Activated CD4-positive, alpha-beta memory T cell treated with anti-CD3 and anti-CD28 coated beads, Interleukin-2, amount 10 ng/mL, durations not matched to agents 7 days and 5 days (primary cell): Measurements from ENCODE around the gene DBT. TPM values are rescaled to one million over a fixed set of nuclear protein-coding genes. Genes with fewer than 3 reads are reported as not detected.
"Not testable (repeated sequence)": the region's sequence is repeated elsewhere in the genome, so short reads cannot be mapped to it uniquely, and the experiment has no call there.

Experiments used
- CTCF ChIA-PET: fragments of 350-600 bp; sonication (Branson Sonifier 250); formaldehyde crosslinking; loops from one replicate; lab custom pipeline; 2021; ENCODE audit warnings: antibody characterized with exemption, inconsistent platforms; lab: Charles Lee
- POLR2A ChIA-PET: fragments of 350-600 bp; sonication (Branson Sonifier 250); formaldehyde crosslinking; loops from one replicate; lab custom pipeline; 2021; ENCODE audit warnings: antibody characterized with exemption; lab: Charles Lee
- DNase-seq: peaks from one replicate; pipeline ENCODE4 v3.0.0-alpha.2; 2020
- H3K27ac Mint-ChIP-seq: one replicate; pipeline ENCODE4 v1.8.0; 2021; ENCODE audit warnings: mild to moderate bottlenecking, mixed read lengths
- H3K27me3 Mint-ChIP-seq: one replicate; pipeline ENCODE4 v1.8.0; 2021; ENCODE audit warnings: mixed read lengths
- H3K36me3 Mint-ChIP-seq: one replicate; pipeline ENCODE4 v1.8.0; 2021; ENCODE audit warnings: low read depth, mixed read lengths
- H3K4me1 Mint-ChIP-seq: one replicate; pipeline ENCODE4 v1.8.0; 2021; ENCODE audit warnings: mixed read lengths
- H3K4me3 Mint-ChIP-seq: one replicate; pipeline ENCODE4 v1.8.0; 2021; ENCODE audit warnings: mild to moderate bottlenecking, mixed read lengths
- H3K9me3 Mint-ChIP-seq: one replicate; pipeline ENCODE4 v1.8.0; 2021; ENCODE audit warnings: mixed read lengths
- total RNA-seq, 2 experiments: library from RNA; stranded (reverse); gene quantifications; one replicate each; pipeline ENCODE4 v1.2.3, GENCODE V29; 2021

DBT gene
- total RNA-seq, 2 experiments from 2014 or later, result 12.1 to 12.9 TPM

DNA sequence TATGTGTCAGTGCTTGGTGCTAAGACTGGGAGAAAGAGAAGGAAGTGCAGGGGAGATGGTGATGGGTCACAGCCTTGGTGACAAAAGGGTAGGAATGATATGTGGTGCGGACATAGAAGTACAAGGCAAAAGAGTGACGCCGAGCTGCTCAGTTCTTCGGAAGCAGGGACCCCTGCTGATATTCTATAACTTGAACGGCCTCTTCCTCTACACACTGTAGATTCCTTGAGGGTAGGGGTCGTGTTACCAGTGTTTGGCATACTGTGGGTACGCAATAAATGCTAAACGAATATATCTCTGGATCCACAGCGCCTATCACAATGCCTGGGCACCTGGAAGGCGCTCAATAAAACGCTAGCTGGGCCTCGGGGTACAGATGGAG is 488 bp downstream of the DBT start:
- H3K4me3 Mint-ChIP-seq, result no peak overlapping the region
- POLR2A ChIA-PET, result interaction anchor here (0.9 to 5.3 kb wide), 9 partner anchors 11 to 212 kb away, joined by 3 to 96 read pairs (median 5); partner anchors contain the start of genes CDC14A, RTCA, SASS6 and TRMT13
- H3K27ac Mint-ChIP-seq, result no peak overlapping the region
- H3K27me3 Mint-ChIP-seq, result no peaks in the 10 kb centered on the region
- H3K36me3 Mint-ChIP-seq, result peaks cover 5% of the 10 kb centered on the region
- CTCF ChIA-PET, result interaction anchor here (1.2 to 1.8 kb wide), 4 partner anchors 16 to 210 kb away, joined by 3 to 7 read pairs (median 6); partner anchors contain the start of gene RTCA
- H3K9me3 Mint-ChIP-seq, result no peaks in the 10 kb centered on the region
- peaks cover 16% of the 10 kb centered on the region for H3K4me1 Mint-ChIP-seq
- no peak for DNase-seq

DNA sequence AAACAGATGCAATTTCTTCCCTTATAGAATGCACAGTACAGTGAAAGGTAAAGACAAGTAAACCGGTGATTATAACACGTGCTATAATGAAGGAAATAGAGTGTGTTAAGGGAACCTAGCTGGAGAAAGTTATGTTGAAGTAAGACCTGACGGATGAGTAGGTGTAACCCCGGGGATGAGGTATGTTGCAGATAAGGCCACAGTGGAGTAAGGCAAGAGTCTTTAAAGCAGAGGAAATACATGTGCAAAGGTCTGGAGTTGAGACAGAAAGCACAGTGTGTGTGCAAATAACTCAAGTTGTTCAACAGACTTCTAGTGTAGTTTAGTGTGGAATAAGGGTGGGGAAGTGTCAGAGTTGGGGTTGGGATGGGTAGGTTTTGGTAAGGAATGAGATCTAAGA is 2.9 kb downstream of the DBT start:
- POLR2A ChIA-PET, result no interaction called here
- Mint-ChIP-seq H3K27ac (no peak overlapping the region), H3K4me1 (peaks cover 19% of the 10 kb centered on the region), H3K36me3 (peaks cover 12% of the 10 kb centered on the region), H3K9me3 (no peaks in the 10 kb centered on the region), H3K27me3 (no peaks in the 10 kb centered on the region), H3K4me3 (no peak overlapping the region)
- DNase-seq, result no peak
- CTCF ChIA-PET, result no interaction called here

DNA sequence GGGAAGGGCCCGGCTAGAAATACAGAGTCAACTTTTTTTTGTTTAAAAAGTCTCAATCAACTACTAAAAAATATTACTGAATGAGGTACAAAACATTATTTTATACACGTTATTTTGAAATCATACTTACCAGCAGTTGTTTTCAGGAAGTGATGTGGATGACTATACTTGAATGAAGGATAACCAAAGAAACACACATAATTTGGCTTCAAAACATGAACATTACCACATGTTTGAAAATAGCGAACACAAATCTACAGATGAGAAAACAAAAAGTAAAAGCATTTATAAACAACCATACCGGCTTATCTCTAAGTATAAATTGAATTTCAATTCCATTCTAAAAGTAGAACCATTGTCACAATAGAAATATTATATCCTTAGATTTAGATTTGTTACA is 9.0 kb downstream of the DBT start:
- Mint-ChIP-seq H3K4me1 (peaks cover 7% of the 10 kb centered on the region), H3K27ac (no peak overlapping the region), H3K4me3 (no peak overlapping the region), H3K36me3 (peaks cover 29% of the 10 kb centered on the region), H3K9me3 (no peaks in the 10 kb centered on the region), H3K27me3 (no peaks in the 10 kb centered on the region)
- CTCF ChIA-PET, result no interaction called here
- POLR2A ChIA-PET, result no interaction called here
- no peak for DNase-seq

DNA sequence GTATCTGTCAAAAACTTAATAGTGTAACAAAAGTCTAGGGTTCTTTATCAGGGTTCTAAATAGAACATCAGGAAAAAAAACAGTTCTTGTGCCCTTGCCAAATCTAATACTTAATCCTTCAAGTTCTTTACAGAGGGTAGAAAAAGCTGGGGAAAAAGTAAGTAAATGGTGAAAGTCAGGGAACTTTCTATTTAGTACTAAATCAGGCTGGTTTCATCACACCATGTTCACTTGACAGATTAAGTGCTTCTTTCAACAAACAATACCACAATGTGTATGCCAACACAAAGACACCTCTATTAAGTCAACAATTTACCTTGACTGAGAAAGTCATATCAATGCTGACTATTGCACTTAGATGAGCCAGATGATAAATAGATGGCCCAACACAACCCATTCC is 9.7 kb downstream of the DBT start:
- Mint-ChIP-seq H3K27me3 (no peaks in the 10 kb centered on the region), H3K4me3 (no peak overlapping the region), H3K9me3 (no peaks in the 10 kb centered on the region), H3K36me3 (peaks cover 29% of the 10 kb centered on the region), H3K4me1 (peaks cover 7% of the 10 kb centered on the region), H3K27ac (no peak overlapping the region)
- no peak for DNase-seq
- CTCF ChIA-PET, result interaction anchor here (0.7 kb wide), 1 partner anchor 460 kb away, joined by 4 read pairs; no protein-coding TSS in a partner anchor
- POLR2A ChIA-PET, result no interaction called here

DNA sequence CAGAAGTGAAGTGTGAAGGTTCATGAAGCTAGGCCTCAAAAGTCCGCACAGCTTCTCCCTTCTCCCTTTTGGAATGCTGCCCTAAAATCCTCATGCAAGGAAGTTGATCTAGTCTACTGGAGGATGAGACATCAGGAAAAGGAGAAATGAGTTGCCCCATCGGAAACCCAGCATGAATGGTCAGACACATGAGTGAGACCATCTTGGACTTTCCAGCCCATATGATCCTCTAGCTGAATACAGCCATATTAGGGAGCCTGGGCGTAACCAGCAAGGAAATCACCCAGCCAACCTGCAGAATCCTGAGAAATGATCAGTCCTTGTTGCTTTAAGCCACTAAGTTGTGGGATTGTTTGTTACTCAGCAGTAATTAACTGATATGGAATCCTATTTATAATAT is 12.5 kb downstream of the DBT start:
- Mint-ChIP-seq H3K36me3 (peaks cover 41% of the 10 kb centered on the region), H3K27ac (no peak overlapping the region), H3K27me3 (no peaks in the 10 kb centered on the region), H3K4me3 (no peak overlapping the region), H3K4me1 (peaks cover 1% of the 10 kb centered on the region), H3K9me3 (no peaks in the 10 kb centered on the region)
- DNase-seq, result no peak
- CTCF ChIA-PET, result no interaction called here
- POLR2A ChIA-PET, result no interaction called here

DNA sequence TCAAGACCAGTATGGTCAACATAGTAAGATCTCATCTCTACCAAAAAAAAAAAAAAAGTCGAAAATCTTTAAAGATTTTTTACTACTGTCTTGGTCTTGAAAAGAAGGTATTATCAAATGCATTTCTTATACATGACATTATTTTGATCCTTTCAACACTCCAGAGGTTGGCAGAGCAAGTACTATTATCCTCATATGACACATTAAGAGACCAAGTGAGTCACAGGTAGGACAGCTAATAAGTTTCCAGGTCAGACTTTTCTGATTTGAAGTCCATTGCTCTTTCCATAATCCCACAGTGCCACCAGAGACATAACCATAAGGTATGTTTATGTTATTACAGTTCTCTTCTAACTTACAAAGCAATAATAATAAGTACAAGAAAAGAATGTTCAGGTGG is 15.2 kb downstream of the DBT start:
- H3K4me1 Mint-ChIP-seq, result peaks cover 13% of the 10 kb centered on the region
- no peaks in the 10 kb centered on the region for H3K9me3 Mint-ChIP-seq
- CTCF ChIA-PET, result no interaction called here
- no peak overlapping the region for H3K27ac Mint-ChIP-seq
- DNase-seq, result no peak
- H3K27me3 Mint-ChIP-seq, result no peaks in the 10 kb centered on the region
- peaks cover 44% of the 10 kb centered on the region for H3K36me3 Mint-ChIP-seq
- H3K4me3 Mint-ChIP-seq, result no peak overlapping the region
- POLR2A ChIA-PET, result interaction anchor here (1.2 kb wide), 1 partner anchor 14 kb away, joined by 3 read pairs; no protein-coding TSS in a partner anchor

DNA sequence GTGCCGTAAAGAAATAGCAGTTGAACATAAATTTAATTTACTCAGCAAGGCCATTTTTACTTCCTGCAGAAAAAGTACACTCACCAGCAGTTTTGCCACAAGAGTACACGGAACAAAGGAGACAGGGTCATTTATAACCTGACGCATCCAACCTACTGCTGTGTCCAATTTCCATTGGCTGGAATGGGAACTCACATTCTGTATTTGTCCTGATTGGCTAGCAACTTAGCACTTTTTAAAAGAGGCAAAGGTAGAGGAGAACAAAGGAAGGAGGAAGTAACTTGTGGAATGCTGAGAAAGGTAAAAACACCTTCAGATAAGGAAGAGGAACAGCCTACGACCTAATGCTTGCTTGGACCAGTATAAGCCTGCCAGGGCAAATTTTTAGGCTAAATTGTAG is 16.1 kb downstream of the DBT start:
- POLR2A ChIA-PET, result interaction anchor here (1.2 kb wide), 1 partner anchor 15 kb away, joined by 3 read pairs; no protein-coding TSS in a partner anchor
- CTCF ChIA-PET, H3K9me3 Mint-ChIP-seq, H3K27me3 Mint-ChIP-seq, DNase-seq, H3K4me3 Mint-ChIP-seq, H3K27ac Mint-ChIP-seq: not testable (repeated sequence)
- peaks cover 41% of the 10 kb centered on the region for H3K36me3 Mint-ChIP-seq
- peaks cover 13% of the 10 kb centered on the region for H3K4me1 Mint-ChIP-seq

DNA sequence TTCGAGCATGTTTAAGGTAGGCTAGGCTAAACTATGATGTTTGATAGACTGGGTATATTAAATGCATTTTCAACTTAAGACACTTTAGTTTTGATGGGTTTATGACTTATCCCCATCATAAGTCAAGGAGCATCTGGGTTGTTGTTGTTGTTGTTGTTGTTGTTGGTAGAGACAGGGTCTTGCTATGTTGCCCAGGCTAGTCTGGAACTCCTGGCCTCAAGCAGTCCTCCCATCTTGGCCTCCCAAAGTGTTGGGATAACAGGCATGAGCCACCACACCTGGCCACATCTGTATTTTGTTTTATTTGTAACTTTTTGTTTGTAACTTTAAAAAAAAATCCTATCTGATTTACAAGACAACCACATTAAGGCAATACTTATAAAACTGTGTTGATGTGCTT is 17.5 kb downstream of the DBT start:
- H3K4me3 Mint-ChIP-seq, result no peak overlapping the region
- ChIA-PET POLR2A (no interaction called here), CTCF (no interaction called here)

DNA sequence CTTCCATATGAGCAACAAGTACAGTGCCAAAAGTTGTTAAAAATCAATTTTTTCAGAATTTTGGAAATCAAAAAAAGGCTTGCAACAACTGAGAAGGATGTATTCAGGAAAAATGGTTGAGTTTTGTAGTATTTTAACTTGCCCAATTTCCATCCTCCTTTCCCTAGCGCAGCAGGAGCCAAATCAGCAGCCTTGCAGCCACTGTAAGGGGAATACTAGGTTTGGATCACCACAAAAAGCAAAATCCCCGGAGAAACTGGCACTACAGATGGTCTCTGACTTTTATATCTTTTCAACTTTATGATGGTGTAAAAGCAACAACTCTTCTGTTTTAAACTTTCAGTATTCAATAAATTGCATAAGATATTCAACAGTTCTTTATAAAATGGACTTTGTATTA is 17.9 kb downstream of the DBT start:
- Mint-ChIP-seq H3K27ac (no peak overlapping the region), H3K36me3 (peaks cover 42% of the 10 kb centered on the region), H3K4me1 (peaks cover 13% of the 10 kb centered on the region), H3K9me3 (no peaks in the 10 kb centered on the region), H3K27me3 (no peaks in the 10 kb centered on the region), H3K4me3 (no peak overlapping the region)
- ChIA-PET CTCF (no interaction called here), POLR2A (no interaction called here)
- DNase-seq, result no peak

More for the DNA sequence above, 17.5 kb downstream of the DBT start:
- Mint-ChIP-seq H3K4me1 (peaks cover 13% of the 10 kb centered on the region), H3K36me3 (peaks cover 42% of the 10 kb centered on the region), H3K27me3 (no peaks in the 10 kb centered on the region), H3K9me3 (no peaks in the 10 kb centered on the region), H3K27ac (no peak overlapping the region)
- DNase-seq, result no peak

DNA sequence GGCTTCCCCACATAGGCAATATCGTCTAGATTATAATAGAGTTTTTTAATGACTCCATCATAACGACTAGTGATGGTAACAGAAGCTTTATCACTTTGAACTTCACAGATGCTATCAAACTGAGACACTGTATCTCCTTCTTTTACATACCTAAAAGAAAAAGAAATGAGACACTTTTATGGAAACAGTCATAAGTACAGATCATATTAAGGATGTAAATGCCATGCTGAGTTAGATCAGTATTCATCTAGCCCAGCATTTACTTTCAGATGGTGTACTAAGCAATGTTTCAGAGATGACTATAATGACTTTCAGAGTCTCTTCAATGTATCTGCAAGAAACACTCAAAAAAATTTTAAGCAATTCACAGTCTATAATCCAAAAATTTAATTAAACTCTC is 18.9 kb downstream of the DBT start:
- Mint-ChIP-seq H3K4me1 (peaks cover 13% of the 10 kb centered on the region), H3K27me3 (no peaks in the 10 kb centered on the region), H3K27ac (no peak overlapping the region), H3K36me3 (peaks cover 42% of the 10 kb centered on the region), H3K9me3 (no peaks in the 10 kb centered on the region), H3K4me3 (no peak overlapping the region)
- CTCF ChIA-PET, result no interaction called here
- DNase-seq, result no peak
- POLR2A ChIA-PET, result no interaction called here

DNA sequence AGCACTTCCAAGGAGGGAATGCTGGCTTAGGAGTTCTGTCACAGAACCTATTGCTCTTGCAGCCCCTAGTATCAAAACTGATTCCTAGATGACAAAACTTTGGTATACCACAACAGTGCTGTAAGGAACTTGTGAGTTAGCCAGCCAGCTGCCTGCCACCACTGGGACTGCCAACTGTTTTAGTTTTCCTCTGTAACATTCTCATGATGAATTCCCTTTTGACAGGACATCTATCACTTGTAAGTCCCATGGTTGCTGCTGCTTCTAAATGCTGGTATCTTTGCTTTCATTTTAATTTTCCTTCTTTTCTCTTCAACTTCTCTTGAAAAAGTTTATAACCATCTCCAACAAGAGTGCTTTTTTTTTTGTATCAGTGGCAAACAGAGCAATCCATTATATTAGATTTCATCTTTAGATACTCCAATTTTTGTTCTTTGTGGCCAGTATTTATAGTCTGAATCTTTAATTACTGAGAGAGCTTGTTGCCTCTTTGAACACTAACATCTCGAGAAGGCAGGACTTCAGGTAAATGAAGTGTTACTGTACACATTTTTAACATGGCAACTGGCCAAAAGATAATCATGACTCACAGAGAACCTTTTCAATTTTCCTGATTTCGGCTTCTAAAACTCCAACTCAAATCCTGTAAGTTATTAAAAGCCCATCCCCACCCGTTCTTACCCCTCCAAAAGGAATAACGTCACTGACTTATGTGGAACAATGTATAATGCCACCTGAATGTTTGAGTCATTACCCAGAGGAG is 19.8 kb downstream of the DBT start:
- ChIA-PET CTCF (no interaction called here), POLR2A (no interaction called here)
- peaks cover 41% of the 10 kb centered on the region for H3K36me3 Mint-ChIP-seq

DNA sequence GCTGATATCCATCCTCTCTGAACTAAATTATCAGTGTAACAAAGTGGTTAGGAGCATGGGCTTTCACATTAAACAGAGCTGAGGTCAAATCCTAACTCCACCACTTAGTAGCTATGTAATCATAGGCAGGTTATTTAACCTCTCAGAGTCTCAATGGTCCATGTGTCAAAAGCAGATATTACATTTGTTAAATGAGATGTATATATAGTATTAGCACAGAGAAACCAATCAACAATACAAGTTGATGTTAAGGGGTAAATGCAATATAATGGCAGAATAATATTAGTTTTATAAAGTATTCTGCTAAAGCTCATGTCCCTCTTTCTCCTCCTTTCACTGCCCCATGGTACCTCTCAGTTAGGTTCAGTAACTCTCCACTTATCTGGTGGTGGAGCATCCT is 27.2 kb downstream of the DBT start:
- DNase-seq, result no peak
- H3K36me3 Mint-ChIP-seq, result peaks cover 18% of the 10 kb centered on the region
- ChIA-PET CTCF (no interaction called here), POLR2A (interaction anchor here (0.9 kb wide), 1 partner anchor 43 kb away, joined by 3 read pairs; the partner anchor contains the start of gene RTCA)
- no peak overlapping the region for H3K27ac Mint-ChIP-seq
- peaks cover 3% of the 10 kb centered on the region for H3K4me1 Mint-ChIP-seq
- no peaks in the 10 kb centered on the region for H3K9me3 Mint-ChIP-seq
- H3K4me3 Mint-ChIP-seq, result no peak overlapping the region
- H3K27me3 Mint-ChIP-seq, result no peaks in the 10 kb centered on the region

More for the DNA sequence above, 19.8 kb downstream of the DBT start:
- H3K4me1 Mint-ChIP-seq, result peaks cover 13% of the 10 kb centered on the region
- no peaks in the 10 kb centered on the region for H3K27me3 Mint-ChIP-seq
- no peak overlapping the region for H3K27ac Mint-ChIP-seq
- no peaks in the 10 kb centered on the region for H3K9me3 Mint-ChIP-seq
- no peak for DNase-seq
- no peak overlapping the region for H3K4me3 Mint-ChIP-seq

DNA sequence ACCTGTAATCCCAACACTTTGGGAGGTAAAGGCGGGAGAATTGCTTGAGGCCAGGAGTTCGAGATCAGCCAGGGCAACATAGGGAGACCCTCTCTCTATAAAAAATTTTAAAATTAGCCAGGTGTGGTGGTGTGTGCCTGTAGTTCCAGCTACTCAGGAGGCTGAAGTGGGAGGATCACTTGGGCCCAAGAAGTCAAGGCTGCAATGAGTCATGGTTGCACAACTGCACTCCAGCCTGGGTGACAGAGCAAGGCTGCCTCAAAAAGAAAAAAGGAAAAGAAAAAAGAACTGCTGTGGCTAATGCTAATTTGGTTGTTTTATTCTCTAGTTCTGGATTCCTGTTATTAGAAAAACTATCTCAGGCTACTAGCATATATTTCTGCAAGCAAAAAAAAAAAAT is 29.8 kb downstream of the DBT start:
- Mint-ChIP-seq H3K27me3 (no peaks in the 10 kb centered on the region), H3K27ac (no peak overlapping the region), H3K4me1 (peaks cover 3% of the 10 kb centered on the region), H3K4me3 (no peak overlapping the region), H3K36me3 (peaks cover 25% of the 10 kb centered on the region), H3K9me3 (no peaks in the 10 kb centered on the region)
- ChIA-PET POLR2A (no interaction called here), CTCF (no interaction called here)
- DNase-seq, result no peak

DNA sequence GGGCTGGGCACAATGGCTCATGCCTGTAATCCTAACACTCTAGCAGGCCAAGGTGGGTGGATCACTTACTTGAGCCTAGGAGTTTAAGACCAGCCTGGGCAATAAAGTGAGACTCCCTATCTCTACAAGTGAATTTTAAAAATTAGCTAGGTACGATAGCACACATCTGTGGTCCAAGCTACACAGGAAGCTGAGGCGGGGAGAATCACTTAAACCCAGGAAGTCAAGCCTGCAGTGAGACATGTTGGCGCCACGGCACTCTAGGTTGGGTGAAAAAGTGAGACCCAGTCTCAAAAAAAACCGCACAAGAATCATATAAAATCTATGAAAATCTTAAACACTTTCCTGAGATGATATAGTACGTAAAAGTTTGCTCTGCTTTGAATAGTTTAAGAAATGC is 30.2 kb downstream of the DBT start:
- Mint-ChIP-seq H3K9me3 (no peaks in the 10 kb centered on the region), H3K4me3 (no peak overlapping the region), H3K4me1 (peaks cover 3% of the 10 kb centered on the region), H3K27me3 (no peaks in the 10 kb centered on the region), H3K36me3 (peaks cover 28% of the 10 kb centered on the region), H3K27ac (no peak overlapping the region)
- ChIA-PET CTCF (no interaction called here), POLR2A (no interaction called here)
- DNase-seq, result no peak
